Tibial nerve (tissue), 4 donors: Measurements from ENCODE around the gene RBBP8.

Source experiments
- CTCF ChIP-seq, 5 experiments: fragments of 200-600 bp in 3 of 5; fragments of 450-650 bp in 2 of 5; sonication (generic) in 3 of 5; IDR thresholded peaks; one replicate each; pipeline ENCODE4 v1.5.1; 2016 to 2019; ENCODE audit warnings: antibody characterized with exemption in 5 of 5, mild to moderate bottlenecking in 3 of 5, moderate library complexity in 2 of 5
- EP300 ChIP-seq, 2 donors: sonication (generic); formaldehyde crosslinking; IDR thresholded peaks; one replicate each; pipeline ENCODE4 v1.6.1; 2017; ENCODE audit warnings: antibody characterized with exemption in 2 of 2, mild to moderate bottlenecking in 1 of 2

- TF ChIP-seq CTCF (IDR thresholded peaks at IDR 0.05) (no peak), EP300 (IDR thresholded peaks at IDR 0.05) (no peak)
Observed at GRCh38 chr18:23068570-23069310, 135.6 kb downstream of the RBBP8 start.
